PC-3 (cell line): Measurements from ENCODE around the gene FTO. TPM values are rescaled to one million over a fixed set of nuclear protein-coding genes. Genes with fewer than 3 reads are reported as not detected.

ENCODE experiments used
- ATAC-seq: fragments of 200-7000 bp; cut with Tn5 transposase; 2 replicates; pipeline ENCODE4 v1.9.1; 2020; ENCODE audit warnings: mild to moderate bottlenecking, moderate library complexity
- BruUV-seq: library from RNA; stranded (reverse); fragments of 400-500 nt; replicated peaks from 2 replicates; lab custom pipeline; 2021; lab: Mats Ljungman, UMichigan
- CTCF ChIA-PET: fragments of 300-600 bp; sonication (Branson Sonifier 250); formaldehyde crosslinking; loops from one replicate; lab custom pipeline; 2022; ENCODE audit warnings: antibody characterized with exemption; lab: Charles Lee
- POLR2A ChIA-PET: fragments of 300-600 bp; sonication (Branson Sonifier 250); formaldehyde crosslinking; loops from one replicate; lab custom pipeline; 2022; ENCODE audit warnings: antibody characterized with exemption; ENCODE audit not compliant: unreplicated experiment; lab: Charles Lee
- DNase-seq: peaks from one replicate; pipeline ENCODE4 v3.0.0-alpha.2; 2015
- H2AFZ ChIP-seq: fragments of 300-600 bp; sonication (generic); 2 replicates; pipeline ENCODE4 v1.6.0; 2016; ENCODE audit warnings: antibody characterized with exemption, low read length
- H3F3A ChIP-seq: fragments of 300-600 bp; sonication (generic); one replicate; pipeline ENCODE4 v1.6.0; 2017; ENCODE audit warnings: antibody characterized with exemption, low read length, control low read depth, mild to moderate bottlenecking; ENCODE audit not compliant: unreplicated experiment
- H3K27ac ChIP-seq: fragments of 300-600 bp; sonication (generic); 2 replicates; pipeline ENCODE4 v1.5.1; 2016; ENCODE audit warnings: mild to moderate bottlenecking, low read length
- H3K27me3 ChIP-seq: fragments of 300-600 bp; sonication (generic); 2 replicates; pipeline ENCODE4 v1.6.1; 2016; ENCODE audit warnings: low read length, mixed read lengths
- H3K36me3 ChIP-seq: fragments of 300-600 bp; sonication (generic); 2 replicates; pipeline ENCODE4 v1.6.1; 2016; ENCODE audit warnings: low read depth, mixed run types, low read length, mixed read lengths
- H3K4me1 ChIP-seq: fragments of 300-600 bp; sonication (generic); 2 replicates; pipeline ENCODE4 v1.5.1; 2016; ENCODE audit warnings: low read length; ENCODE audit not compliant: insufficient read depth
- H3K4me2 ChIP-seq: fragments of 300-600 bp; sonication (generic); 2 replicates; pipeline ENCODE4 v1.6.0; 2016; ENCODE audit warnings: low read length
- H3K4me3 ChIP-seq: fragments of 300-600 bp; sonication (generic); 2 replicates; pipeline ENCODE4 v1.5.1; 2016; ENCODE audit warnings: mild to moderate bottlenecking, low read length, mixed read lengths
- H3K79me2 ChIP-seq: fragments of 300-600 bp; sonication (generic); 2 replicates; pipeline ENCODE4 v1.6.1; 2017; ENCODE audit warnings: low read length, mixed read lengths
- H3K9ac ChIP-seq: fragments of 300-600 bp; sonication (generic); 2 replicates; pipeline ENCODE4 v1.6.0; 2016; ENCODE audit warnings: mild to moderate bottlenecking, low read length
- H3K9me2 ChIP-seq: fragments of 300-600 bp; sonication (generic); replicated peaks from 2 replicates; pipeline ENCODE4 v1.6.1; 2016; ENCODE audit warnings: mixed run types, low read length, mixed read lengths
- H3K9me3 ChIP-seq: fragments of 300-600 bp; sonication (generic); 2 replicates; pipeline ENCODE4 v1.6.1; 2016; ENCODE audit warnings: low read length, mixed read lengths
- H4K20me1 ChIP-seq: fragments of 300-600 bp; sonication (generic); 2 replicates; pipeline ENCODE4 v1.6.1; 2016; ENCODE audit warnings: low read length, mixed read lengths
- CTCF ChIP-seq: fragments of 300-600 bp; sonication (generic); conservative IDR thresholded peaks from 2 replicates; pipeline ENCODE4 v1.5.1; 2017; ENCODE audit warnings: antibody characterized with exemption, low read depth, mild to moderate bottlenecking, low read length
- EZH2 ChIP-seq: fragments of 300-600 bp; sonication (generic); IDR thresholded peaks from one replicate; pipeline ENCODE4 v1.6.1; 2017; ENCODE audit warnings: antibody characterized with exemption, mild to moderate bottlenecking, low read length; ENCODE audit not compliant: unreplicated experiment
- EZH2phosphoT487 ChIP-seq: fragments of 300-600 bp; sonication (generic); IDR thresholded peaks from 2 replicates; pipeline ENCODE4 v1.6.1; 2018; ENCODE audit warnings: mild to moderate bottlenecking, antibody characterized with exemption, low read length, borderline replicate concordance
- intact Hi-C: fragments of 100-400 bp; cut with micrococcal nuclease; formaldehyde crosslinking; loops from 2 replicates; pipeline ENCODE4 v1.9.0; 2023
- total RNA-seq: library from RNA; depleted of rRNA; stranded (reverse); fragments of >200 nt; gene quantifications from 2 replicates; pipeline ENCODE4 v1.2.3, GENCODE V29; 2014

FTO gene
- total RNA-seq, 1 experiment from 2014 or later, result 27.0 TPM

GRCh38 chr16:54177052-54177861 is 473.3 kb downstream of the FTO start:
- DNase-seq (no peak), ATAC-seq (no peak)
- H3K79me2 ChIP-seq, result no peaks in the 10 kb centered on the region
- H3K27me3 ChIP-seq, result peaks cover 50% of the 10 kb centered on the region
- no peaks in the 10 kb centered on the region for H4K20me1 ChIP-seq
- H3K4me2 ChIP-seq, result no peak overlapping the region
- no peaks in the 10 kb centered on the region for H3K36me3 ChIP-seq
- no peaks in the 10 kb centered on the region for H3K9me2 ChIP-seq
- no peaks in the 10 kb centered on the region for H3F3A ChIP-seq
- H3K9me3 ChIP-seq, result no peaks in the 10 kb centered on the region
- no peak overlapping the region for H2AFZ ChIP-seq
- POLR2A ChIA-PET, result no interaction called here
- H3K4me3 ChIP-seq, result no peak overlapping the region
- intact Hi-C loops, result no loop called here
- no peak overlapping the region for H3K27ac ChIP-seq
- no peaks in the 10 kb centered on the region for H3K4me1 ChIP-seq
- TF ChIP-seq EZH2, result no peak
- H3K9ac ChIP-seq, result no peak overlapping the region
- no TSS peak for BruUV-seq
- CTCF ChIA-PET, result no interaction called here

- no TSS peak for BruUV-seq
- no peak for TF ChIP-seq EZH2
- no peak for TF ChIP-seq CTCF
- TF ChIP-seq EZH2phosphoT487, result no peak
- Histone ChIP-seq H2AFZ (no peak overlapping the region), H4K20me1 (no peaks in the 10 kb centered on the region), H3K36me3 (no peaks in the 10 kb centered on the region), H3K9ac (no peak overlapping the region), H3K4me1 (no peaks in the 10 kb centered on the region), H3F3A (no peaks in the 10 kb centered on the region), H3K79me2 (no peaks in the 10 kb centered on the region), H3K4me3 (no peak overlapping the region), H3K27me3 (peaks cover 42% of the 10 kb centered on the region), H3K27ac (no peak overlapping the region), H3K9me3 (no peaks in the 10 kb centered on the region), H3K4me2 (no peak overlapping the region), H3K9me2 (no peaks in the 10 kb centered on the region)
- no peak for ATAC-seq
- ChIA-PET POLR2A (no interaction called here), CTCF (no interaction called here)
- intact Hi-C loops, result no loop called here
- no peak for DNase-seq
Measured at GRCh38 chr16:54177862-54178477, 474.0 kb downstream of the FTO start.

GRCh38 chr16:54178478-54178976 is 474.6 kb downstream of the FTO start:
- H3K27ac ChIP-seq, result no peak overlapping the region
- no TSS peak for BruUV-seq
- no peak overlapping the region for H3K4me3 ChIP-seq
- no peaks in the 10 kb centered on the region for H3K36me3 ChIP-seq
- no peaks in the 10 kb centered on the region for H3K9me2 ChIP-seq
- H3K9me3 ChIP-seq, result no peaks in the 10 kb centered on the region
- no peak for ATAC-seq
- H3K27me3 ChIP-seq, result peaks cover 42% of the 10 kb centered on the region
- ChIA-PET POLR2A (no interaction called here), CTCF (interaction anchor here (0.5 kb wide), 1 partner anchor 74 kb away, joined by 4 read pairs; no protein-coding TSS in a partner anchor)
- no peak overlapping the region for H2AFZ ChIP-seq
- no peak for TF ChIP-seq EZH2phosphoT487
- TF ChIP-seq EZH2, result no peak
- TF ChIP-seq CTCF, result no peak
- no peaks in the 10 kb centered on the region for H3K79me2 ChIP-seq
- H3K9ac ChIP-seq, result no peak overlapping the region
- no peaks in the 10 kb centered on the region for H3K4me1 ChIP-seq
- H4K20me1 ChIP-seq, result no peaks in the 10 kb centered on the region
- no peak overlapping the region for H3K4me2 ChIP-seq
- DNase-seq, result no peak
- intact Hi-C loops, result no loop called here
- H3F3A ChIP-seq, result no peaks in the 10 kb centered on the region
